Fibroblast of the conjunctiva (primary cell): ENCODE results near the gene ATXN1L.
"Not testable (repeated sequence)": the region's sequence is repeated elsewhere in the genome, so short reads cannot be mapped to it uniquely, and the experiment has no call there.

Experiments used
- DNase-seq: peaks from one replicate; pipeline ENCODE4 v3.0.0-alpha.2; 2010; ENCODE audit warnings: low read depth

The ATXN1L gene

DNA sequence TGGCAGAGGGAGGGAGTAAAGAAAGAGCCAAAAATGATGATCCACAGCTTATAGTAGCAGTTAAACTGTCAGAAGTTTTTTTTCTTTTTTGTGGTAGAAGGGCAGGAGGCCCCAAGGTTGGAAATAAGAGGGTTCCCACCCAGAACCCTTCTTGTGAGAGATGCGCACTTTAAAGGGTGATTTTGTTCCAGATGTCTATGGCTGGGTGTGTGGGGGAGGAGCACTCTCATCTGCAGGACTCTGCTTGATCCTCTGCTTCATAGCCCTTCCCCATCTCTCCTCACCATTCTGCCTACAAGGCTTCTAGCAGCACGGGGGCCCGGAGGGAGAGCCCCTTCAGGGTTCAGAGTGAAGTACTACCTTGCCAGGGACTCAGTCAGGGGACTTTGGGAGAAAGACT lies 6.4 kb downstream of the ATXN1L start:
- DNase-seq, result no peak

DNA sequence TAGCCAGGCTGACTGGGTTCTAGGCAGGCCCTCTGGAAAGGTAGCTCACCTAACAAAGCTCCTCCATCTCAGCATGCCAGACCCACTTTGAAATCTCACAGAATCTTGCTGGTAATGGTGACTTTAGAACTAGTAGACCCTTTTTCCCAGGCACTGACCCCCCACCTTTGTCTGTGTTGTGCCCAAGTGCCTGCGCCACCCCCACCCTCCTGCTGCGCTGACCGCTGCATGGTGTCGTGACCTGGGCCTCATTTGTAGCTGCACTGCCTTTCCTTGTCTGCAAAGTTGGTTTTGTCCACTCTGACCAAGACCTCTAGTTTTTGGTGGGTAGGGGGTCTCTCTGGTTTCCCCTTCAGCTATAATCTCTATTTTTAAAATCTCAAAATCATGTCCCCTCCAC lies 6.8 kb downstream of the ATXN1L start:
- DNase-seq, result no peak

DNA sequence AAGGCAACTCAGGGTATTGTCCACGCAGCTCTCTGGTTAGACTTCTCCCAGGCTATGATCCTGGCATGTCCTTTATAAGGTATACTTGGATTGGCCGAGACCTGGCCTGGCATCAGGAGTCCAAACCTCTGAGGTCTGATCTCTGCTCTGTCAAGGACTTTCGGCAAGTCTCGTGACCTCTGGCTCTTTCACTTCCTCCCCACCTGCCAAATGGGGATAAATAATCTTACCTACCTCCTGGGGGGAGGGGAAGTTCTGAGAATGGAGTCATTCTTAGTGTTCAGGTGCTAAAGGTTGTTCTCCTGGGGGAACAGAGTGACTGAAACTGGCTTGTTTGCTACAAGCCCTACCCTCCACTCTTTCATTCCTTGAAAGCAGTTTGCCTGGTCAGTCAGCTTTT lies 7.6 kb downstream of the ATXN1L start:
- DNase-seq, result no peak

DNA sequence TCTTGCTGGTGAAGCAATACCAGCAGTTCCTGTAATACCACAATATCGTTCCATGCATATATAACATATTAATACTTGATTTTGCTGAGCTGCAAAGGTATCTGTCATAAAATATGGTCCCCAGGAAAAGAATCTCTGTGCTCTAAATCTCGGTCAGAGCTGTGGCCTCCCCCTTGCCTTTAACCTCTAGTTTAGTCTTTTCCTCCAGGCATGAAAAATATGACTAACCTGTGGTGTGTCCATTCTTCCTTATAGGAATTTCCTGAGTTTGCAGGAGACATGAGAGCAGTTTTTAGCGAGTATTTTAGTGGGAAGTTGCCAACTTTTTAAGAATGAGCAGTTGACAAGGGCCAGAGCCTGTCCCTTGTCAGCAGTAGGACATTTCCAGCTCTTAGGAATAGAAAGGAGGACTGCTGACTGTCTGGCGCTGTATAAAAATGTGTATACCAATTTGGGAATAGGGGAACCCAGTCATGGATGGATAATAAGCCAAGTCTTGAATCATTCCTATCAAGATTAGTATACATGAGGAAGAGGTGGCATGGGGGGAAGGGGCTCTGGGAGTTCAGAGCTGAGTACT lies 8.7 kb downstream of the ATXN1L start:
- DNase-seq, result no peak

DNA sequence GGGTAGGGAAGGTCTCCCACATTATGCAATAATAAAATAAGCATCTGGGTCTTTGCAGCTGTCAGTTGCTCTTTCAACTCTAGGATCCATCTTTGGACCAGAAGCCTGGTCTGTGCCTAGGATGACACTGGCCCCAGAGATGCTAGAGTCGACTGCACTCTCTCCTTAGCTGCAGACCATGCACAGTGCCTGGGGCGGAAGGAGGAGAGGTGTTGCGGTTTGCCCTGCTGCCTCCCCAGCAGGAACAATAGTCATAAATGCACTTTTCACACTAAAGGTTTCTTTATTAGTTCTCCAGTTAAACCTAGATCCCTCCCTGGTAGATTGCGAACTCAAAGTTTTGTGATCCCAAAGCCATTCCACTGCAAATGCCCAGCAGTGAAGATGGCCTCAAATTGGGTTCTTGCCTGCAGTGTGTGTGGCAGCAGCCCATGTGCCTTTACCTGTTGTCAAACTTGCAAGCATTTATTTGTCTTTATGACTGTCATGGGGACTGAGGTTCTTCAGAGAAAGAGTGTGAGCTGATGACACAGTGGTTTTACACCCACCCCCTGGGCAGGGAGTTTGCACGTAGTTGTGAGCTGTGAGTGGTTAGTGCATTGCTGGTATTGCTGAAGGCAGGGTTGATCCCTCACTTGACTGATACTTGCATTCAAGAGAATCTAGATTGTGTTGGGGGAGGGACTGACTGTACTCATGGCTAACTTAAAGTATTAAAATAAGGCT lies 10.3 kb downstream of the ATXN1L start:
- no peak for DNase-seq

DNA sequence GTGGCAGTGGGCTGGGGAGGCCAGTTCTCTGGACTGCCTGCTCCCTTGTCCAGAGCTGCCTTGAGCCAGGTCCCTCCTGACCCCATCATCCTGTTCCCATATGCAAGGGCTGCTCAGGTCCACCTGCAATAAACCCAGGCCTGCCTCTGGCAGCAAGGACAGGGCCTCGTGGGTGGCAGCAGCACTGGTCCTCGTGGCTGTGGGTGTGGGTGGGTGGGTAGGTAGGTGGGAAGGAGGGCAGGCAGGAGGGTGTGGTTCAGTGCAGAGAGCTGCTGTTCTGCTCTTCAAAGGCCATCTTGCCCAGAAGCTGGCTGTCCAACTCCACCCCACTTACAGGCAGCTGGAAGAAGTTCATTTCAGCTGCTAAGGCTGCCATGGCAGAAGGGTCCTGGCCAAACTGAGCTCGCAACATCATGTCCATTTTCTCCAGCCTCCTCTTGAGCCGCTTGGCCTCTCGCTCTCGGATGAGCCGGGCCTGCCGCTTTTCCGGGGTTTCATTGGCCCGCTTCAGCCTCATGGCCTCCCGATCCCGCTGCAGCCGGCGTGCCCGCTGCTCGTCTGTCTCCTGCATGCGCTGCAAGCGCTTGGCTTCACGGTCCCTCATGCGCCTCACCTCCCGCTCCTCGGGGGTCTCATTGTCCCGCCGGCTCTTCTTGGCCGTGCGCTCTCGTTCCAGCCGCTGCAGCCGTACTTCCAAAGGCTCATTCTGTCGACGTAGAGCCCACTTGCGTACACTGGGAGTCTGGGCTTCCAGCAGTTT lies 14.2 kb downstream of the ATXN1L start:
- no peak for DNase-seq

DNA sequence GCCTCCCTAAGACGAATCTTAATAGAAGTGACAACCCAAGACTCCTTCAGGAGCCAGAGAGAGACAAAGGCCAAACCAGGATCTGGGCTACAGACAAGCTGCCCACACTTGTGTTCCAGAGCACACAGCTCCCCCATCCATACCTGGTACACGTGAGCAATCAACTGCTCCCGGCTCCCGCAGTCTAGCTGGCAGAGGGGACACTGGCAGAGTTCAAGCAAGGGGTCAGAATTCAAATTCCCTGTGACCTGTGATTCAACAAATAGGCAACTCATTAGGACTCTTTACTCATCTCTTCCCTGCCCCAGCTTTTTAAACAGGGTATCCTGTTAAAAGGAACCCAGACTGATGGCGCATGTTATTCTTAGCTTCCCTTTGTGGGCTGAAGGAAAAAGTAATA lies 18.2 kb downstream of the ATXN1L start:
- no peak for DNase-seq

DNA sequence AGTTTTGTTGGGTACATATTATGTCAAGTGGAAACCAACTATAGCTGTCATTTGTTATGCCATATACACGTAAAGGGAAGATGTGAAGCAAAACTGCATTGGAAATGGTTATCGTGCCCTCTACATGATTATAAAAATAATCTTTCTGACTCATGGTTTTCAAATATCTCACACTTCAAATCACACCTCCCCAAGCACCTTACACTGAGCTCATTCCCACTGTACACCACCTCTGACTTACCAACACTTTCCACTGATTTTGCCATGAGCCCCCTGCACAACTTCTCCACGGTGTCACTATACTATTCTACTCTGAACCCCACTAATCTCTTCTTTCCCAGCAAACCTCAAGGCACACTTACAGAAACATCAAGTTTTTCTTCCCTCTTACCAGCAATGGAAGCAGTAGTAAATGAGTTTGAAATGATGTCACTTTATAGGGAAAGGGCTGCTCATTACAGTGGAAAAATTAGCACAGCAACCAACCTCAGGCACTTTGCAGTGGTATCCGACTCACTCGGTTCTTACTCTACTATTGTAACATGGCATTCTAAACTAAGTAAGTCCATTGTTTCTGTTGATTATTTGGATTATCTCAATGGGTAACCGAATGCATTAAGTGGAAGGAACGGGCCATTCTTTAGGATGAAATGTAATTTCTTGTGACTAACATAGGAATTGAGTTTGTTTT lies 19.5 kb downstream of the ATXN1L start:
- DNase-seq, result no peak

DNA sequence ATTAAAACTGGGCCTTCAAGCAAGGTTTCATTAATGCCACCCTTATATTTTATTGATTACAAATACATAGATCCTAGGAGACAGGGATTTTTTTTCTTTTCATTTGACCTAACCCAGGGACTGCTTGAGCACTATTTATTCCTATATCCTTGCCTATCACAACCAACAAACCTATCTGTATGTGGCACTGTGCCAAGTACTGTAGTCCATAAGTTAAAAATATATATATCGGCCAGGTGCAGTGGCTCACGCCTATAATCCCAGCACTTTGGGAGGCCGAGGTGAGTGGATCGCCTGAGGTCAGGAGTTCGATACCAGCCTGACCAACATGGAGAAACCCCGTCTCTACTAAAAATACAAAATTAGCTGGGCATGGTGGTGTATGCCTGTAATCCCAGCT lies 21.4 kb downstream of the ATXN1L start:
- DNase-seq, result not testable (repeated sequence)

DNA sequence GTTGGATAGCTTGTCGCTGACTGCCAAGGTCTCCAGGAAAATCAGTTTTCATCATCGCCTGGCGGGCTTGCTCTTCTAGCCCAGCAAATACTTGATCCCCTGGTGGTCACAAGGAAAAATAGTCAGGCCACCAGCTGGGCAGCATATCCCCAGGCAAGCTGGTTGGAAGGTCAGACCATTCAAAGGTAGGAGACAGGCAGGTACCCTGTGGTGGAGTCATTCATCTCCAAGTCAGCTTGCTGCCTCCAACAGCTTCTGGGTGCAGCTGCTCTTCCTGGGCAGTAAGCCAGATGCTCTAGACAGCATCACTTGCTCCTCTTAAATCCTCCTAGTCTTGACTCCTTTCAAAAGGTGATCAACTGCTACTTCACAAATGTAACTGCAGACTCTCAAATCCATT lies 22.2 kb downstream of the ATXN1L start:
- no peak for DNase-seq

DNA sequence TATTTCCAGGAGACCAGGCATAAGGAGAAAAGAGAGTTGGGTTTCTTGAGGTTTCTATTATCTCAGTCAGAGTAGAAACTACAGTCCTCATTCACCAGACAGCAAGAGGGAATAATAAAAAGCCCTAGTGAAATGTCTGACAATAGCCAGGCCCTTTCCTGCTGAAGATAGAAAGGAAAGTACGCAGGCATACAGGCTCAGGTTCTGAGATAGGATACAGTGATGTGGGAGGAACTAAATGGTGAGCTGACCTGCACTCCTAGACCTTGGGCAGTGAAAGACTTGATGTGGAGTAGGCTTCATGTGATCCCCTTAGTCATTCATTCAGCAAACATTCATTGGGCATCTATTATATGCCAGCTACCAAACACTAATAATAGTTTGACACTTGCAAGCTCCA lies 23.3 kb downstream of the ATXN1L start:
- DNase-seq, result no peak

DNA sequence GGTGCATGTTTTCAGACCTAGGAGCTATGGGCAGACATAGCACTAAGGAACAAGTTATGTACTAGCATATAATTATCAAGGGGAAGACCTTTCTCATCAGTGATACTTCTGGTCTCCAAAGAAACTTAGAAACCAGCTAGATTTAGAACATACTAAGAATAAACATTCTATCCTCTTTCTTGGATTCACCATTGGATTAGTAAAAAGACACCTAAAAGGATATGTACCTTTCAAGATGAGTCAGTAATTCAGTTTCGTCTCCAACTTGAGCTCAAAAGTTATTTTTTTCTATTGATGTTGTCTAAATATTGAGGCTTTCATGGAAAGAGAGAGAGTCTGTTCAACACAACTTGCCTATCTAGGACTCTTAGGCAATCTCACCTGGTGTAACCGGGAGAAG lies 25.0 kb downstream of the ATXN1L start:
- no peak for DNase-seq

DNA sequence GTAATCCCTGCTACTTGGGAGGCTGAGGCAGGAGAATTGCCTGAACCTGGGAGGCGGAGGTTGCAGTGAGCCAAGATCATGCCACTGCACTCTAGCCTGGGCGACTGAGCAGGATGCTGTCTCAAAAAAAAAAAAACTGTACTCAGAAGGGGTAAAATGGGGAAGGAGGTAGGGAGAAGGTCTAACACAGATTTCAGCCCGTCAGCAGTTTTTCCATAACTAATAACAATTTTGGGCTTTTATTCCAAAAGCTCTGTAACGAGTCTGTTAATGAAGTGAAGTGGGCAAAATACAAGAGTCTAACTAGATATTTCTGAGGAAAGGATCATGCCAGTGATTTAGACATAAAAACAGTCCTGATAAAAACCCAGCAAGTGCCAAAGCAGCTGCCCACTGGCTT lies 27.4 kb downstream of the ATXN1L start:
- DNase-seq, result no peak

DNA sequence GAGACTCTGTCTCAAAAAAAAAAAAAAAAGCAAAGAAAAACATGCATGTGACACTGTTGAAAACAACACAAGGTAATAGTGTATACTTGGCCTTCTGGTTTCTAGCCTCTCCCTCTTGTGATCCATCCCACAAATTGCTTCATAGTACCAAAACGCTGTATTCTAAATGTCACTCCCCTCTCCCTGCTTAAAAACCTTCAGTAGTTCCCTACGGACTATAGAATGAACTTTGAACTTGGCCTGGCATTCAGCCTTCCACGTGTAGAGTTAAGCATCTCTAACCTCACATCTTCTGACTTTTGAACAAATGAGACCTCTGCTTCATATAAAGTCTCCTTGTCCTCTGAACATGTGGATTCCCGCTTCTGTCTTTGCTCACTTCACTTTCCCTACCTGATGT lies 33.1 kb downstream of the ATXN1L start:
- no peak for DNase-seq

DNA sequence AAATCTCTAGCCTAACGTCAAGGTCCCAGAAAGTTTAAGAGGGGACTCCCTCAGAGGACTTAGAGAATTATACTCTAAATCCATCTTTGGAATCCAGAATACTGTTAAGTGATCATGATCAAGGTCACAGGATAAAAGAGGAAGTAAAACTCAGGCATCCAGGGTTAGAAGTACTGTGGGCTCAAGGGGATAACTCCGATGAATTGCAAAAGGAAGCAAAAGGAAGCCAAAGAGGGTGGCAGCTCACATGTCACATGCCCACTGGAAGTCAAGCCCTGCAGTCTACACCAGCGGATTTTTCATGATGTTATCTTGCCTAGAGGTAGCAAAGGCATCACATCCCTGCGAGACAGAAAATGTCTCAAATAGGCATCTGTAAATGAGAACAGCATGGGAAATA lies 34.4 kb downstream of the ATXN1L start:
- no peak for DNase-seq

DNA sequence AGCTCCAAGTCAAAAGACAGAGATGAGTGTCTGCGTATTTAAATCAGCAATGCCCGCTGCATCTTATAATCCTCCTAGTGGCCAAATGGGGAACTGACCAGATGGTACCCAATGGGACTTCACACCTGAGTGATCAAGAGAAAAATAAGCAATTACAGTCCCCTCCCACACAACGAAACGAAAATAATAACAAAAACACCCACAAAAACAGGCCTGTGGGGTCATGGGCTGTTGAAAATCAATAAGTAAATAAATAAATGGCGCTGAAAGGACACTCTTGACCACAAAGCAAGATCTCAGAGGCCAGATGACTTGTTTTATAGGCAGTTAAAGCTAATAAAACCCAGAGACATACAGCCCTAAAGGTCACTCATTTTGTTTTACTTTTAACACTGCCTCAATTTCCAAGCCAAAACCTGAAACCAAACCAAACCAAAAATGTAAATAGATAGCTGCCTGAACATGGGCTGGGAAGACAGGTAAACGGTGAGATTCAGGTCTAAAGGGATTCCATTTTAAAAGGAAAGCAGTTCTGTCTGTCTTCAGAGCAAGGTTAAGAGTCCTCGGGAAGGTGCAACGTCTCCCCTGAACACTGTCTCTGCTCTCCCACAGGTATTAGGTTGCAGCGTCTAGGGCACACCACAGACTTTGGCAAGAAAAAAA lies 36.9 kb downstream of the ATXN1L start:
- peak; percentile 53 for DNase-seq

DNA sequence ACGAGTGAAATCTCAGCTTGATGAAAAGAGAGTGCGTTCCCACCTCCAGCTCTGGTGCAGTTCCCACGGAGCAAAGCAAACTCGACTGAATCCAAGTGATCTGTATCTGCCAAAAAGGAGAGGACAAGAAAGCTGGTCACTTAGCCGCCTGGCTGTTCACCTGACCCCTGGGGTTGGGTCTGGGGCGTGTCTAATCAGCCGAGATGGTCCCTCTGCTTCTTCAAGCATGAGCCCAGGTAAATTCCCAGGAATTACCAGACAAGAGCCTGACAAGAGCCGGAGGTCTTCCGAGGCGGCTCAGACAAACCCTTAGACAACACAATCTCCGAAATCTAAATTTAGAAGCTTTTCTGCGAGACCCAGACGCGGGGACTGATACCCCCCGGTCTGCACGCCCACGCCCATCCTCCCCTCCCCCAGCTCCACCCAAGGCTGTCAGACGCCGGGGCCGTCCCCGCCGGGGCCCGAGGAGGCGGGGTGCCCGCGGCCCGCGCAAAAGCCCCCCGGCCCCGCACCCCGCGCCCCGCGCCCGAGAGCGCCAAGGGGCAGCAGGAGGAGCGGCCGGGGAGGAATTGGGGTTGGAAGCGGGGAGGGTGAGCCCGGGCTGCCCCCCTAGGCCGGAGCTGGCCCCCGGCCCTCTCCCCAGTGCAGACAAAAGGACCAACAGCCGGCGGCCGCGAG lies 37.5 kb downstream of the ATXN1L start:
- no peak for DNase-seq

DNA sequence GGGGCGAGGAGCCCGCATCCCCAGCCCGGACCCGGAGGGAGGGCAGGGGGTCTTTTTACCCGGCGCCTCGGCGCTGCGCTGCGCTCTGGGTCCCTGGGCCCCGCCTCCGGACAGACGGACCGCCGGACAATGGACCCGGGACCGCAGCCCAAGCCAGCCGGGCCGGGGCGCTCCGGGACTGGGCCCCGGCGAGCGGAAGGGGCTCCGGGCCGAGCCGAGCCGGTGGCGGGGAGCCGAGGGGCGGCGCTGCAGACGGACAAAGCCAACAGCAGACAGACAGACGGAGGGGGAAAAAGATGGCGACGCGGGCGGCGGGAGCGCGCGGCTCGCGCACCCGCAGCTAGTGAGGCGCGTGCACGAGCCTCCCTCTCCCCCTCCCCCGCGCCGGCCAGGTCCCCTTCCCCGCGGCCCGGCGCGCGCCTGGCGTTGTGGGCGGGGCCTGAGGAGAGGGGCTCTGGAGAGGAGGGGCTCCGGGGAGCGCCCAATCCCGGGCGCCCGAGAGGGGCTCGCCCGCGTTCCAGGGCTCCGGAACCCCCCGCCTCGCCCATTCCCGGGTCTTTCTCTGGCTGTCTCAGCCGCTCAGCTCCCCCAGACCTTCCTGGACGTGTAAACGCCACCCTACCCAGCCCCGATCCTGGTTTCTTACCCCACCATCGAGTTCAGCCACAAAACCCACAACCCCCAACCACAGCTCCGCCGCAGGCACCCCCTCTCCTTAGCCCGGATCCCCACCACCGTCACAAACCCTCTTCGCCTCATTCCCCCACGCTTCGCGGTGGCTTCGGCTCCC lies 38.3 kb downstream of the ATXN1L start, which contains the start of gene ZNF821:
TSS of gene ZNF821 (minus strand) at position 334 of the 790 bp plus-strand sequence. CDS start 4,236 bp downstream, outside the sequence.
- DNase-seq, result peak; percentile 34

DNA sequence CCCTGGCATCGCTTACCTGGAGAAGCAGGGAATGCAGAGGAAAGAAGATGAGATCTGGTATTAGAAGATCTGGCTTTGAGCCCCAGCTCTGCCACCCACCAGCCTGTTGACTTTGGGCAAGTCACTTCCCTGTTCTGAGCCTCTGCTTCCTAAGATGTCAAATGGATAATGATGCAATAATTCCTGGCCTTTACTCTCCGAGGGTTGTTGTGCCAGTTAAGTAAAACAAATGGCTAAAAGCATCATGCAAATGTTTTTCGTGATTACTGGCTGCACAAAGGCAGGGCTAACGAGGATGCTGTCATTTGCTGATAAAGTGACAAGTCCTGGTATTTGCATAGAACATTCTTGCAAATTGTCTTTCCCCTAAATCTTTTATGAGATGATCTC lies 39.5 kb downstream of the ATXN1L start:
- no peak for DNase-seq

DNA sequence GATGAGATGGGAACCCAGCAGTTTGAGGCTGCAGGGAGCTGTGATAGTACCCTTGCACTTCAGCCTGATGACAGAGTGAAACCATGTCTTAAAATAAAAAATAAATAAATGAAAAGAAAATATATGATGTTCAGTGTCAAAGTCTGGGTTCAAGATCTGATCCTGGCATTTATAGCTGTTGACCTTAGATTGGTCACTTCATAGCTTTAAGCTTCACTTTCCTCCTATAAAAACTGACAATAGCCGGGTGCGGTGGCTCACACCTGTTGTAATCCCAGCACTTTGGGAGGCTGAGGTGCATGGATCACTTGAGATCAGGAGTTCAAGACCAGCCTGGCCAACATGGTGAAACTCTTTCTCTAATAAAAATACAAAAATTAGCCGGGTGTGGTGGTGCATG lies 43.4 kb downstream of the ATXN1L start:
- no peak for DNase-seq

DNA sequence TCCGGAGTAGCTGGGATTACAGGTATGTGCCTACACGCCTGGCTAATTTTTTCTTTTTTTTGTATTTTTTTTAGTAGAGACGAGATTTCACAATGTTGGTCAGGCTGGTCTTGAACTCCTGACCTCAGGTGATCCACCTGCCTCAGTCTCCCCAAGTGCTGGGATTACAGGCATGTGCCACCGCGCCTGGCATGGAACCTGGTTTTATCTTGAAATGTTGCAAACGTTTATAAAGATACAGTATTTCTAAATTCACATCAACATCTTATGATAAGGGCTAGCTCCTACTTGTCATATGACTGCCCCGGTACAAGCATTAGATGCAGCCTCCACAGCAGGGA lies 48.1 kb downstream of the ATXN1L start:
- no peak for DNase-seq
